B cell (primary cell): Measurements from ENCODE around the gene CTLA4. TPM values are rescaled to one million over a fixed set of nuclear protein-coding genes. Genes with fewer than 3 reads are reported as not detected.

Source experiments
- ATAC-seq: fragments of 200-7000 bp; cut with Tn5 transposase; one replicate; pipeline ENCODE4 v1.10.0; 2021; ENCODE audit warnings: low read depth, mild to moderate bottlenecking, moderate number of reproducible peaks, moderate library complexity
- CTCF ChIA-PET: fragments of 350-600 bp; sonication (Branson Sonifier 250); formaldehyde crosslinking; loops from one replicate; lab custom pipeline; 2021; ENCODE audit warnings: antibody characterized with exemption, inconsistent platforms; lab: Charles Lee
- POLR2A ChIA-PET: fragments of 350-600 bp; sonication (Branson Sonifier 250); formaldehyde crosslinking; loops from one replicate; lab custom pipeline; 2021; ENCODE audit warnings: antibody characterized with exemption; lab: Charles Lee
- DNase-seq: peaks from one replicate; pipeline ENCODE4 v3.0.0; 2013
- H2AFZ ChIP-seq: 2 replicates; pipeline ENCODE4 v1.6.1; 2012; ENCODE audit warnings: mild to moderate bottlenecking, low read depth, low read length; ENCODE audit not compliant: insufficient read depth, poor library complexity, severe bottlenecking
- H3K27ac ChIP-seq, 2 donors: 1 replicate in 1 of 2; 2 replicates in 1 of 2; pipeline ENCODE4 v1.5.1; 2012 to 2013; ENCODE audit warnings: low read length in 2 of 2, mild to moderate bottlenecking in 2 of 2, moderate library complexity in 1 of 2
- H3K27me3 ChIP-seq, 4 experiments: fragments of 200-600 bp in 1 of 4; sonication (generic) in 1 of 4; replicated peaks in 1 of 4; 1 replicate in 2 of 4; 2 replicates in 2 of 4; pipeline versions ENCODE4 v1.6.1 to v1.7.0; 2013 to 2016; ENCODE audit warnings: low read length in 3 of 4, mild to moderate bottlenecking in 2 of 4, mixed read lengths in 1 of 4, moderate library complexity in 1 of 4; ENCODE audit not compliant: insufficient read depth in 4 of 4, control insufficient read depth in 3 of 4; ENCODE audit errors: control extremely low read depth in 1 of 4
- H3K36me3 ChIP-seq, 2 experiments: replicated peaks in 1 of 2; 1 replicate in 1 of 2; 2 replicates in 1 of 2; pipeline versions ENCODE4 v1.6.1 to v1.7.1; 2013; ENCODE audit warnings: low read length in 1 of 2; ENCODE audit not compliant: insufficient read depth in 2 of 2, control insufficient read depth in 1 of 2; ENCODE audit errors: control extremely low read depth in 1 of 2, extremely low read depth in 1 of 2
- H3K4me1 ChIP-seq, 2 donors: fragments of 200-600 bp in 1 of 2; sonication (generic) in 1 of 2; 1 replicate in 1 of 2; 2 replicates in 1 of 2; pipeline versions ENCODE4 v1.5.1 to v1.6.1; 2013 to 2017; ENCODE audit warnings: low read length in 2 of 2; ENCODE audit not compliant: control insufficient read depth in 2 of 2, insufficient read depth in 2 of 2
- H3K4me2 ChIP-seq: replicated peaks from 2 replicates; pipeline ENCODE3; 2012; ENCODE audit warnings: mild to moderate bottlenecking, low read depth, low read length; ENCODE audit not compliant: poor library complexity, severe bottlenecking
- H3K4me3 ChIP-seq, 5 experiments: fragments of 200-600 bp in 1 of 5; sonication (generic) in 1 of 5; 1 replicate in 3 of 5; 2 replicates in 2 of 5; pipeline versions ENCODE4 v1.5.1 to v1.7.0; 2011 to 2016; ENCODE audit warnings: low read length in 4 of 5, mild to moderate bottlenecking in 4 of 5, low read depth in 2 of 5, control low read depth in 1 of 5, moderate library complexity in 1 of 5; ENCODE audit not compliant: insufficient read depth in 1 of 5; ENCODE audit errors: control extremely low read depth in 1 of 5, extremely low read depth in 1 of 5
- H3K79me2 ChIP-seq: fragments of 200-600 bp; sonication (generic); one replicate; pipeline ENCODE4 v1.6.0; 2016; ENCODE audit warnings: low read length; ENCODE audit not compliant: control insufficient read depth, insufficient read depth
- H3K9ac ChIP-seq: fragments of 200-600 bp; sonication (generic); 2 replicates; pipeline ENCODE4 v1.6.1; 2017; ENCODE audit warnings: mild to moderate bottlenecking, low read length, moderate library complexity
- H3K9me3 ChIP-seq, 3 donors: one replicate each; pipeline versions ENCODE4 v1.6.1 to v1.7.1; 2013; ENCODE audit warnings: low read length in 2 of 3; ENCODE audit not compliant: control insufficient read depth in 2 of 3, insufficient read depth in 1 of 3; ENCODE audit errors: control extremely low read depth in 1 of 3
- H4K20me1 ChIP-seq: 2 replicates; pipeline ENCODE4 v1.6.0; 2012; ENCODE audit warnings: mild to moderate bottlenecking, low read length; ENCODE audit not compliant: insufficient read depth, control insufficient read depth, poor library complexity, severe bottlenecking
- H3K27ac Mint-ChIP-seq: one replicate; pipeline ENCODE4 v1.8.0; 2021; ENCODE audit warnings: mixed read lengths
- H3K27me3 Mint-ChIP-seq: one replicate; pipeline ENCODE4 v1.8.0; 2021; ENCODE audit warnings: mixed read lengths
- H3K4me1 Mint-ChIP-seq: one replicate; pipeline ENCODE4 v1.8.0; 2021; ENCODE audit warnings: mixed read lengths
- H3K4me3 Mint-ChIP-seq: one replicate; pipeline ENCODE4 v1.8.0; 2021; ENCODE audit warnings: mixed read lengths
- H3K9me3 Mint-ChIP-seq: one replicate; pipeline ENCODE4 v1.8.0; 2022; ENCODE audit warnings: mixed read lengths; ENCODE audit not compliant: insufficient read depth
- EZH2 ChIP-seq: IDR thresholded peaks from 2 replicates; pipeline ENCODE4 v1.6.1; 2012; ENCODE audit warnings: borderline replicate concordance, low read depth, mild to moderate bottlenecking, moderate library complexity, low read length; ENCODE audit not compliant: insufficient read depth, poor library complexity, severe bottlenecking
- WGBS: methylation state at CpG from one replicate; pipeline ENCODE4 v1.1.5; 2013; ENCODE audit warnings: missing lambda C conversion rate; ENCODE audit not compliant: insufficient coverage; 5-methylcytosine and 5-hydroxymethylcytosine counted together
- intact Hi-C: fragments of 100-400 bp; cut with micrococcal nuclease; formaldehyde crosslinking; loops from one replicate; pipeline ENCODE4 v1.10.0; 2022
- polyA plus RNA-seq: library from polyadenylated mRNA; depleted of rRNA; stranded (reverse); fragments of >200 nt; gene quantifications from 2 replicates; pipeline ENCODE4 v1.2.3, GENCODE V29; 2012
- total RNA-seq, 2 donors: library from RNA; stranded (reverse); fragments of 120-200 nt in 1 of 2; gene quantifications; 1 replicate in 1 of 2; 2 replicates in 1 of 2; pipeline versions ENCODE4 v1.2.3 to v1.2.4, GENCODE V29; 2013 to 2022
- TF ChIP-seq, protein P1 (sequence below): fragments of 200-600 bp; IDR thresholded peaks from one replicate; pipeline ENCODE4 v1.8.0; 2022; ENCODE audit warnings: antibody characterized with exemption, mild to moderate bottlenecking

Gene CTLA4
- total and polyA plus RNA-seq, 2 donors (not counting 1 experiment from before 2014, with no cell fraction given), result 0.30 TPM; not detected in 1

DNA sequence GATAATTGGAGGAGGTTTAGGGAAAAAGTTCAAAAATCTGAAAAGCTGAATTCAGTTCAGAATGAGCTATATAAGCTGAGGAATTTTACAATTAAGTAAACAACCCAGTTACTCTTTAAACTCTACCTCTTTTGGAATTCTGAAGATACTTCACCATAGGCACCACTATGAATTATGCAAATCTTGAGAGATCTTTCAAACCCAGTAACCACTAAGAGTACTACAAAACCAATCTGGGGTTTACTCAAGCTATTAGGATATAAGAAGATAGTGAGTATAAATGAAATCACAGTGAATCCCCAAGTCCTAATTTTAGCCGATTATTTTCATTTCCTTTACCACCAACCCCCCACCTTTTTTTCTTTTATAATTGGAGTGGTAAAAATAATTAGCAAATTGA lies 6.0 kb upstream of the CTLA4 start:
- peaks cover 2% of the 10 kb centered on the region for H3K4me1 Mint-ChIP-seq
- TF ChIP-seq, protein P1, sequence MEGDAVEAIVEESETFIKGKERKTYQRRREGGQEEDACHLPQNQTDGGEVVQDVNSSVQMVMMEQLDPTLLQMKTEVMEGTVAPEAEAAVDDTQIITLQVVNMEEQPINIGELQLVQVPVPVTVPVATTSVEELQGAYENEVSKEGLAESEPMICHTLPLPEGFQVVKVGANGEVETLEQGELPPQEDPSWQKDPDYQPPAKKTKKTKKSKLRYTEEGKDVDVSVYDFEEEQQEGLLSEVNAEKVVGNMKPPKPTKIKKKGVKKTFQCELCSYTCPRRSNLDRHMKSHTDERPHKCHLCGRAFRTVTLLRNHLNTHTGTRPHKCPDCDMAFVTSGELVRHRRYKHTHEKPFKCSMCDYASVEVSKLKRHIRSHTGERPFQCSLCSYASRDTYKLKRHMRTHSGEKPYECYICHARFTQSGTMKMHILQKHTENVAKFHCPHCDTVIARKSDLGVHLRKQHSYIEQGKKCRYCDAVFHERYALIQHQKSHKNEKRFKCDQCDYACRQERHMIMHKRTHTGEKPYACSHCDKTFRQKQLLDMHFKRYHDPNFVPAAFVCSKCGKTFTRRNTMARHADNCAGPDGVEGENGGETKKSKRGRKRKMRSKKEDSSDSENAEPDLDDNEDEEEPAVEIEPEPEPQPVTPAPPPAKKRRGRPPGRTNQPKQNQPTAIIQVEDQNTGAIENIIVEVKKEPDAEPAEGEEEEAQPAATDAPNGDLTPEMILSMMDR, result no peak
- TF ChIP-seq EZH2, result no peak
- DNase-seq (no peak), ATAC-seq (no peak)
- peaks cover 0 to 15% (median 1%) of the 10 kb centered on the region in 4 experiments for H3K27me3 ChIP-seq
- intact Hi-C loops, result no loop called here
- WGBS, result no CpG with 5 or more reads among the region's 1 CpG
- no peak overlapping the region for H3K4me3 ChIP-seq
- no peak overlapping the region for H2AFZ ChIP-seq
- peaks cover 32% of the 10 kb centered on the region for H3K27me3 Mint-ChIP-seq
- peaks cover 2% of the 10 kb centered on the region for H3K9me3 Mint-ChIP-seq
- no peak overlapping the region for H3K9ac ChIP-seq
- H3K27ac Mint-ChIP-seq, result no peak overlapping the region
- H3K36me3 ChIP-seq, result no peaks in the 10 kb centered on the region
- no peak overlapping the region for H3K4me3 Mint-ChIP-seq
- H3K4me1 ChIP-seq, result no peaks in the 10 kb centered on the region
- CTCF ChIA-PET, result interaction anchor here (1.1 kb wide), 1 partner anchor 10 kb away, joined by 3 read pairs; no protein-coding TSS in a partner anchor
- no peaks in the 10 kb centered on the region for H3K9me3 ChIP-seq
- POLR2A ChIA-PET, result no interaction called here
- no peak overlapping the region for H3K27ac ChIP-seq
- H3K4me2 ChIP-seq, result no peak overlapping the region
- no peaks in the 10 kb centered on the region for H3K79me2 ChIP-seq
- H4K20me1 ChIP-seq, result no peaks in the 10 kb centered on the region

DNA sequence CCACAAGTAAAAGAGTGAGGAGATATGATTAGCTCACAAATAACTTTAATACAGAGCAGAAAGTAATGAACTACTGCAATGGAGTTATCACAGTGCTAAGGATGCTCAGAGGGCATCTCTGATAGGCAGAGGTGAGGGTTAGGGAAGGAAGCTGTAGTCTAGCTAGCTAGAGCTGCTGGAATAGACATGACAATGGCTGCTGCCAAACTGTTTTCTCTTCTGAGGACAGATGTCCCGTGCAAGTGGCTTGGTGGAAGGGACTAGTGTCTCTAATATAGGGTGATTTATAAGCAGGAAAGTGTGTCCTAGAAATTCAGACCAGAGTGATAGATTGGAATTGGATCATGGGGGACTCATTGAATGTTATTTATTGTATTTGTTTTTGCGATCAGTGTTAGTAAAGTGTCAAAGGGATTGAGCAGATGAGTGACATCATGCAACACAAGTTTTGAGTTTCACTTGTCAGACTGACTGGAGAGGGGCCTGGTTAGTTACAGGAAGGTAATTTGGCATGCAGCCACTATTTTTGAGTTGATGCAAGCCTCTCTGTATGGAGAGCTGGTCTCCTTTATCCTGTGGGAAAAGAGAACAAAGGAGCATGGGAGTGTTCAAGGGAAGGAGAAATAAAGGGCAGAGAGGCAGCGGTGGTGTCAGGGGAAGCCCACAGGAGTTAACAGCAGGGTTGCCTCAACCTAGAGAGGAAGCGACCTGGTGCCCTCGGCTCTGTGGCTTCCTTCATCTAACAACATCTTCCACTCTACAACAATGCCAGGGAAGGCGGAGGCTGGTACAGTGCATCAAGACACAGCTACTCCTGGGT lies 1.9 kb downstream of the CTLA4 start:
- Histone ChIP-seq H3K36me3 (no peaks in the 10 kb centered on the region), H2AFZ (no peak overlapping the region), H3K79me2 (no peaks in the 10 kb centered on the region), H3K9me3 (no peaks in the 10 kb centered on the region), H3K27me3 (peaks cover 0 to 7% (median 0%) of the 10 kb centered on the region in 4 experiments), H3K27ac (no peak overlapping the region), H4K20me1 (no peaks in the 10 kb centered on the region), H3K4me2 (no peak overlapping the region), H3K9ac (no peak overlapping the region), H3K4me3 (no peak overlapping the region), H3K4me1 (peaks cover 4 to 14% of the 10 kb centered on the region in 2 donors)
- no peak for DNase-seq
- intact Hi-C loops, result no loop called here
- WGBS, result 71% methylated on average over 4 of the region's 6 CpGs
- Mint-ChIP-seq H3K27me3 (peaks cover 31% of the 10 kb centered on the region), H3K4me1 (peaks cover 11% of the 10 kb centered on the region), H3K4me3 (no peak overlapping the region), H3K9me3 (peaks cover 1% of the 10 kb centered on the region), H3K27ac (no peak overlapping the region)
- ChIA-PET POLR2A (no interaction called here), CTCF (no interaction called here)
- ATAC-seq, result no peak
- TF ChIP-seq, protein P1, result no peak
- no peak for TF ChIP-seq EZH2
